Activated CD8-positive, alpha-beta T cell treated with anti-CD3 and anti-CD28 coated beads, Interleukin-2, amount 10 ng/mL, durations not matched to agents 7 days and 5 days (primary cell): ENCODE data around the gene STX4. TPM values are rescaled to one million over a fixed set of nuclear protein-coding genes. Genes with fewer than 3 reads are reported as not detected.
A peak's percentile ranks its signal among the peaks of the same experiment; 100 is the strongest.

Source experiments
- ATAC-seq: fragments of 150-1000 bp; cut with Tn5 transposase; one replicate; pipeline ENCODE4 v1.10.0; 2021; ENCODE audit warnings: moderate library complexity
- CTCF ChIA-PET: fragments of 350-600 bp; sonication (Branson Sonifier 250); formaldehyde crosslinking; loops from one replicate; lab custom pipeline; 2021; ENCODE audit warnings: antibody characterized with exemption; lab: Charles Lee
- POLR2A ChIA-PET: fragments of 350-600 bp; sonication (Branson Sonifier 250); formaldehyde crosslinking; loops from one replicate; lab custom pipeline; 2021; ENCODE audit warnings: antibody characterized with exemption; lab: Charles Lee
- DNase-seq: peaks from one replicate; pipeline ENCODE4 v3.0.0-alpha.2; 2020
- H3K27ac Mint-ChIP-seq: one replicate; pipeline ENCODE4 v1.8.0; 2021; ENCODE audit warnings: mild to moderate bottlenecking, mixed read lengths
- H3K27me3 Mint-ChIP-seq: one replicate; pipeline ENCODE4 v1.8.0; 2021; ENCODE audit warnings: low read depth, mixed read lengths
- H3K36me3 Mint-ChIP-seq: one replicate; pipeline ENCODE4 v1.8.0; 2021; ENCODE audit warnings: low read depth, mixed read lengths
- H3K4me1 Mint-ChIP-seq: one replicate; pipeline ENCODE4 v1.8.0; 2021; ENCODE audit warnings: low read depth, mixed read lengths
- H3K4me3 Mint-ChIP-seq: one replicate; pipeline ENCODE4 v1.8.0; 2021; ENCODE audit warnings: mild to moderate bottlenecking, mixed read lengths
- H3K9me3 Mint-ChIP-seq: one replicate; pipeline ENCODE4 v1.8.0; 2022; ENCODE audit warnings: mixed read lengths; ENCODE audit not compliant: insufficient read depth
- total RNA-seq, 2 experiments: library from RNA; stranded (reverse); gene quantifications; one replicate each; pipeline ENCODE4 v1.2.3, GENCODE V29; 2021

STX4 gene
- total RNA-seq, 2 experiments from 2014 or later: 46.4 to 53.5 TPM

DNA sequence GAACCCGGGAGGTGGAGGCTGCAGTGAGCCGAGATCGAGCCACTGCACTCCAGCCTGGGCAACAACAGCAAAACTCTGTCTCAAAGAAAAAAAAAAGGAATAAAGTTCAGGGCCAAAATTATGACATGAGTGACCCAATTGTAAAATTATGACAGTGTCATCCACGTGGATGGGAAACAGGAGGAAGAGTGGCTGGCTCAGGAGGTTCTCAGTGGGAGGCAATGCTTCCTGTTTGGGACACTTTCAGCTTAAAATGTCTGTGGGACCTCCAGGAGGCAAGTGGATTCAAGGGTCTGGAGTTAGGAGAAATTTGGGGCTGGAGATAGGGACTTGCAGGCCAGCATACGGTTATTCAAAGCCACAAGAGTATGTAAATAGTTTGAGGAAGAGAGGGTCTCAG is 8.0 kb upstream of the STX4 start:
- DNase-seq (no peak), ATAC-seq (no peak)
- Mint-ChIP-seq H3K4me3 (no peak overlapping the region), H3K4me1 (peaks cover 13% of the 10 kb centered on the region), H3K27me3 (no peaks in the 10 kb centered on the region), H3K36me3 (no peaks in the 10 kb centered on the region), H3K9me3 (no peaks in the 10 kb centered on the region), H3K27ac (no peak overlapping the region)
- ChIA-PET CTCF (no interaction called here), POLR2A (interaction anchor here (1.2 kb wide), 1 partner anchor 48 kb away, joined by 4 read pairs; the partner anchor contains the start of genes ZNF646 and ZNF668)

DNA sequence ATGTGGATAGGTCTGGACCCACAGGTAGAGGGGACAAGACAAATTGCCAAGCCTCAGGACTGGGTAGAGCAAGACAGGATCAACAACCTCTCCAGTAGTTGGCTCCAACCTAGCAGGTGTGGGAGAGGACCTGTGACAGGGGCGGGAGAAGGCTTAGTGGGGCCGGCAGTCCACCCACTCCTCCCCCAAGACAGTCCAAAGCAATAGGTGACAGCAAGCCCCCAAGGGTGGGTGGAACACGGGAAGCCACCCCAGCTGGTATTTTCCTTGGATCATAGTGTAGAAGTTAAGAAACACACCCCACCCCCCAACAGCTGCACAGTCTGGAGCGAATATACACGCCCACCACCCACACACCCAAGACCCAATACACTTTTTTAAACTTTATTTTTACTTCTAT is 4.1 kb upstream of the STX4 start:
- H3K27ac Mint-ChIP-seq: no peak overlapping the region
- no peaks in the 10 kb centered on the region for H3K27me3 Mint-ChIP-seq
- ChIA-PET CTCF (no interaction called here), POLR2A (no interaction called here)
- ATAC-seq (no peak), DNase-seq (no peak)
- H3K9me3 Mint-ChIP-seq: no peaks in the 10 kb centered on the region
- no peak overlapping the region for H3K4me3 Mint-ChIP-seq
- peaks cover 4% of the 10 kb centered on the region for H3K36me3 Mint-ChIP-seq
- H3K4me1 Mint-ChIP-seq: peaks cover 17% of the 10 kb centered on the region

DNA sequence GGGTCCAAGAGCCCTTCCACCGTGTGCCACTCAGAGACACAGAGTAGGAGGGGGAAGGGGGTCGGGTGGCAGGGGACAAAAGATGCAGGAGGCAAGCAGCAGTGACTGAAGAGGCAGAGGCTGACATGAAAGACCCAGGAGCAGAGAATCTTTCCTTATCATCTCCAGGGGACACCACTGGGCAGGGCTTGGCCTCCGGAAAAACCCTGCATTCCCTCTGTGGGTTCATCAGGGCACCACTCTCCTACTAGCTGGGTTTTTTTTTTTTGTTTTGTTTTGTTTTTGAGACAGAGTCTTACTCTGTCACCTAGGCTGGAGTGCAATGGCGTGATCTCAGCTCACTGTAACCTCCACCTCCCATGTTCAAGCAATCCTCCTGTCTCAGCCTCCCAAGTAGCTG is 2.1 kb upstream of the STX4 start:
- POLR2A ChIA-PET: no interaction called here
- CTCF ChIA-PET: interaction anchor here (1.0 kb wide), 1 partner anchor 43 kb away, joined by 3 read pairs; the partner anchor contains the start of genes ZNF646 and ZNF668

DNA sequence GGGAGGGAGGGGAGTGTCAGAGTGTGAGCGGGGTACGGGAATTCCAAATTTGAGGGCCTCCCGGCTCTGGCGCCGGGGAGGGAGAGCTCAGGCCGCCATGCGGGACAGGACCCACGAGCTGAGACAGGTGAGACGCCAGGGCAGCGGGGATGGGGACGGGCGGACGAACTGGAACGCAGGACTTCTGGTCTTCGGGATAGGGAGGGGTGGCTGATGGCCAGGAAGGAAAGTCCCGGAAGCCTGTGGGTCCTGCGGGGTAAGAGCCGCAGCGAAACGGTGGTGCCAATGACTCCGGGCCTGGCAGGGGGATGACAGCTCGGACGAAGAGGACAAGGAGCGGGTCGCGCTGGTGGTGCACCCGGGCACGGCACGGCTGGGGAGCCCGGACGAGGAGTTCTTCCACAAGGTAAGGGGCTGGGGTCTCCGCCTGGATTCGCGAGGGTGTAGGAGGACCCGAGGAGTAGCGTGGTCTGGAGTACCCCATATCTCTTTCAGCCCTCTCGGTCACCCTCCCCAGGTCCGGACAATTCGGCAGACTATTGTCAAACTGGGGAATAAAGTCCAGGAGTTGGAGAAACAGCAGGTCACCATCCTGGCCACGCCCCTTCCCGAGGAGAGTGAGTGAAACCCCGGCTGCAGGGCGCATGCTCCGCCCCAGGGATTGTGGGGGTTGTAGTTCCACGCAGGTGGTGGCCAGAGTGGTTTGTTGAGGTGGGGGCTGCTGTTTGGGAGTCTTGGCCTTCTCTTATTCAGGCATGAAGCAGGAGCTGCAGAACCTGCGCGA is 543 bp downstream of the STX4 start:
- no peaks in the 10 kb centered on the region for H3K27me3 Mint-ChIP-seq
- peaks cover 21% of the 10 kb centered on the region for H3K36me3 Mint-ChIP-seq
- H3K4me1 Mint-ChIP-seq: peaks cover 26% of the 10 kb centered on the region
- peak; percentile 93 for DNase-seq
- ChIA-PET POLR2A (interaction anchor here (1.1 to 1.7 kb wide), 3 partner anchors 40 to 84 kb away, joined by 3 to 6 read pairs (median 3); partner anchors contain the start of genes ZNF646 and ZNF668), CTCF (no interaction called here)
- peak overlapping the region; percentile 96 for H3K4me3 Mint-ChIP-seq
- no peaks in the 10 kb centered on the region for H3K9me3 Mint-ChIP-seq
- peak; percentile 53 for ATAC-seq
- peak overlapping the region; percentile 94 for H3K27ac Mint-ChIP-seq

More for the DNA sequence above, 2.1 kb upstream of the STX4 start:
- no peaks in the 10 kb centered on the region for H3K27me3 Mint-ChIP-seq
- H3K27ac Mint-ChIP-seq: no peak overlapping the region
- no peaks in the 10 kb centered on the region for H3K9me3 Mint-ChIP-seq
- ATAC-seq (no peak), DNase-seq (no peak)
- no peak overlapping the region for H3K4me3 Mint-ChIP-seq
- peaks cover 16% of the 10 kb centered on the region for H3K36me3 Mint-ChIP-seq
- H3K4me1 Mint-ChIP-seq: peaks cover 24% of the 10 kb centered on the region

DNA sequence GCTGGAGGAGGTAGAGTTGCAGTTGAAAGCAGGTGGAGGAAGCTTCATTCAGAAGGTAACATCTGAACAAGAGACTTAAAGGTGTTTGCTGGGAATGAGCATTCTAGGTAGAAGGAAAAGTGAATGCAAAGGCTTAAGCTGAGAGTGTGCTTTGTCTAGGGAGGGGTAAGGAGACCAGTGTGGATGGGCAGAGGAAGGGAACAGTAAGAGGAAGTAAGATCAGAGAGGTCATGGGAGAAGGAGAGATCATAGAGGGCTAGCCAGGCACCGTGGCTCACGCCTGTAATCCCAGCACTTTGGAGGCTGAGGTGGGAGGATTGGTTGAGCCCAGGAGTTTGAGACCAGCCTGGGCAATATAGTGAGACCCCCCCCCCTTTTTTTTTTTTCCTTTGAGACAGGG is 3.3 kb downstream of the STX4 start:
- DNase-seq: no peak
- POLR2A ChIA-PET: no interaction called here
- Mint-ChIP-seq H3K4me3 (no peak overlapping the region), H3K27me3 (no peaks in the 10 kb centered on the region), H3K9me3 (no peaks in the 10 kb centered on the region), H3K27ac (peak overlapping the region; percentile 17), H3K4me1 (peaks cover 25% of the 10 kb centered on the region), H3K36me3 (peaks cover 31% of the 10 kb centered on the region)
- ATAC-seq: no peak
- CTCF ChIA-PET: no interaction called here

DNA sequence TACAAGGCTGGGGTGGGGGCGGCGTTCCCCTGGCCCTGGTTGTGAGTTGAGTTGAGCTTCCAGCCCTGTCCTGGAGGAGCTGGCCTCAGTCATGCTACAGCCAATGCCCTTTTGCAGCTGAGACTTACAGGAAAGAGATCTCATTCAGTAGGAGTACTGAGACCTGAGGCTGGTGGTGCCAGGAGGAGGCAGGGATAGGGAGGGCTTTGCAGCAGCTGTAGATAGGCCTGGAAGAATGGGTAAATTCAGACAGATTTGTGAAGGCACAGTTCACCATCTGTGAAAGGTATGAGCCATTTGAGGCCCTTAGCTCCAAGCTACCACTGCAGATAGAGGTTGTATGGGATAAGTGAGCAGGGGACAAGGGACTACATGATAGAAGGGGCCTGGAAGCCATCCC is 5.6 kb downstream of the STX4 start:
- DNase-seq (no peak), ATAC-seq (no peak)
- no peaks in the 10 kb centered on the region for H3K27me3 Mint-ChIP-seq
- no peaks in the 10 kb centered on the region for H3K9me3 Mint-ChIP-seq
- ChIA-PET CTCF (no interaction called here), POLR2A (no interaction called here)
- H3K4me3 Mint-ChIP-seq: no peak overlapping the region
- peaks cover 36% of the 10 kb centered on the region for H3K36me3 Mint-ChIP-seq
- H3K4me1 Mint-ChIP-seq: peaks cover 11% of the 10 kb centered on the region
- no peak overlapping the region for H3K27ac Mint-ChIP-seq

DNA sequence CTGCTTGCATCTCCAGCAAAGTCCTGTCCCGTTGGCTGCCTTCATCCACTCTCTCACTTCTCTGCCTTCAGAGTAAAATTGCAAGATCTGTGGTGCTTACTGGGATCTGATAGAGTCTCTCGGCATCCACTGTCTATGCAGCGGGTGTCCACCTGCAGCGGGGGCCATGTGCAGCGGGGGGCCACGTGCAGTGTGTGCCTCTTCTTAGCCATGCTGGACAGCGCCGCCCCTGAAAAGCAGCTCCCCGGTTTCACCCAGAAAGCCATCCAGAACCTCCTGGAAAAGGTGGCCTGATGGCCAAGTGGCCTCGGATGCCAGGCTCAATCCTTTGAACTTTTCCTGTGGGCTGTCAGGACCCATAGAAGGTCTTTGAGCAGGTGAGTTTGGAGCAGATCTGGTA is 9.5 kb downstream of the STX4 start:
- peaks cover 18% of the 10 kb centered on the region for H3K36me3 Mint-ChIP-seq
- H3K4me1 Mint-ChIP-seq: no peaks in the 10 kb centered on the region
- H3K27ac Mint-ChIP-seq: no peak overlapping the region
- POLR2A ChIA-PET: no interaction called here
- H3K27me3 Mint-ChIP-seq: no peaks in the 10 kb centered on the region
- CTCF ChIA-PET: interaction anchor here (0.7 kb wide), 1 partner anchor 25 kb away, joined by 3 read pairs; no protein-coding TSS in a partner anchor
- no peak for ATAC-seq
- no peak overlapping the region for H3K4me3 Mint-ChIP-seq
- no peaks in the 10 kb centered on the region for H3K9me3 Mint-ChIP-seq
- DNase-seq: no peak

DNA sequence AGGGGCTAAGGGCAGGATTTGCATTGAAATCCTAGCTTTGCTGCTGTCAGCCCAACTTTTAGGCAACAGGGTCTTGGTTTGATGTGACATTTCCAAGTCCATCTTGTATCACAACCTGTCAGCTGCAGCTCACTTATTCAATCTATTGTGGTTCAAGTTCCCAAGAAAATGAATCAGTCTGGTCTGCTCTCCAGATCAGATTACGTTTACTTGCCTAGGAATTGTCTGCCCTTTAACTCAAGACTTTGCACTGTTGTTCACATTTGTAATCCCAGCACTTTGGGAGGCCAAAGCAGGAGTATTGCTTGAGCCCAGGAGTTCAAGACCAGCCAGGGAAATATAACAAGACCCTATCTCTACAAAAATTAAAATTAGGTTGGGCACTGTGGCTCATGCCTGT is 10.0 kb downstream of the STX4 start:
- Mint-ChIP-seq H3K4me1 (no peaks in the 10 kb centered on the region), H3K27ac (no peak overlapping the region), H3K4me3 (no peak overlapping the region), H3K27me3 (no peaks in the 10 kb centered on the region), H3K9me3 (no peaks in the 10 kb centered on the region), H3K36me3 (peaks cover 18% of the 10 kb centered on the region)
- ChIA-PET CTCF (no interaction called here), POLR2A (no interaction called here)
- DNase-seq (no peak), ATAC-seq (no peak)

DNA sequence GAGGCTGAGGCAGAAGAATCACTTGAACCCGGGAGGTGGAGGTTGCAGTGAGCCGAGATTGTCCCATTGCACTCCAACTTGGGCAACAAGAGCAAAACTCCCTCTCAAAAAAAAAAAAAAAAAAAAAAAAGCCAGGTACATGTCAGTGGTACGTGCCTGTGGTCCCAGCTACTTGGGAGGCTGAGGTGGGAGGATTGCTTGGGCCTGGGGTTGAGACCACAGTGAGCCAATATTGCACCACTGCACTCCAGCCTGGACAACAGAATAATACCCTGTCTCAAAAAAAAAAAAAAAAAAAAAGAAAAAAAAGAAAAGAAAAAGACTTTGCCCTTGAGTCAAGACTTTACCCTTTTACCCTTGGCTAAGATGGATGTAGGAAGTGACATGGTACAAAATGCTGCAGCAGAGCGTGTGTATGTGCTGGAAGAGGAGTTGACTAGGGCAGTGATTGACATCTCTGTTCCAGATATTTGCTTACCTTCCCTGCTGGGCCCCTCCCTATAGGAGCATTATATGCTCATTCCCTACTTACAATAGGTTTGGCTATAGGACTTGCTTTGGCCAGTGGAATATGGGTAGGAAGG is 10.6 kb downstream of the STX4 start:
- Mint-ChIP-seq H3K4me3 (no peak overlapping the region), H3K36me3 (peaks cover 17% of the 10 kb centered on the region), H3K27ac (no peak overlapping the region), H3K27me3 (no peaks in the 10 kb centered on the region), H3K9me3 (no peaks in the 10 kb centered on the region), H3K4me1 (no peaks in the 10 kb centered on the region)
- no peak for DNase-seq
- ATAC-seq: no peak
- POLR2A ChIA-PET: interaction anchor here (1.1 kb wide), 1 partner anchor 11 kb away, joined by 3 read pairs; no protein-coding TSS in a partner anchor
- CTCF ChIA-PET: no interaction called here

DNA sequence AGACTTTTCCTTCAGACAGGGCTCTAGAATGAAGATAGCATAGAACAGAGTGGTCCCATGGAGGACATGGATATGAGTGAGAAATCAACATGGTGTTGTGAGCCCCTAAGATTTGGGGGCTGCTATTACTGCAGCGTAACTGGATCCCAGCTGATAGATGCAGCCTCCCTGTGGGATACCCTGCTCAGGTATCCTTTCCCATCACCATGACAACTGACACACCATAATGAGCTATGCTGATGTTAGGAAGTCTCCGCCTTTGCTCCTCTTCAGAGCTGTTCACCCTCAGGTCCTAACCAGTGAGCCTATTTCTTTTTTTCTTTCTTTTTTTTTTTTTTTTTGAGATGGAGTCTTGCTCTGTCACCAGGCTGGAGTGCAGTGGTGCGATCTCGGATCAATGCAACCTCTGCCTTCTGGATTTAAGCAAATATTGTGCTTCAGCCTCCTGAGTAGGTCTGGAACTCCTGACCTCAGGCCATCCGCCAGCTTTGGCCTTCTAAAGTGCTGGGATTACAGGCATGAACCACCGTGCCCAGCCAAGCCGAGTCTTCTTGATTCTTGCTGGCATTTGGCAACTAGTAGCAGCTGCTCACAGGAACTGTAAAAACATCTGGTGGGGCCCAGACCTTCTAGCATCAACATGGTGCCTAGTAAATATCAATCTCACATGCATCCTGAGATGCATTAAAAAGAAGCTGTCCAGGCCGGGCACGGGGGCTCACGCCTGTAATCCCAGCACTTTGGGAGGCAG is 17.1 kb downstream of the STX4 start:
- ChIA-PET CTCF (interaction anchor here (0.9 to 1.0 kb wide), 2 partner anchors 9 to 66 kb away, joined by 3 read pairs; no protein-coding TSS in a partner anchor), POLR2A (interaction anchor here (0.7 to 0.9 kb wide), 2 partner anchors 22 to 92 kb away, joined by 3 to 6 read pairs; no protein-coding TSS in a partner anchor)
- ATAC-seq (no peak), DNase-seq (no peak)
- H3K27ac Mint-ChIP-seq: no peak overlapping the region
- no peaks in the 10 kb centered on the region for H3K27me3 Mint-ChIP-seq
- no peak overlapping the region for H3K4me3 Mint-ChIP-seq
- peaks cover 12% of the 10 kb centered on the region for H3K4me1 Mint-ChIP-seq
- peaks cover 2% of the 10 kb centered on the region for H3K36me3 Mint-ChIP-seq
- H3K9me3 Mint-ChIP-seq: no peaks in the 10 kb centered on the region

DNA sequence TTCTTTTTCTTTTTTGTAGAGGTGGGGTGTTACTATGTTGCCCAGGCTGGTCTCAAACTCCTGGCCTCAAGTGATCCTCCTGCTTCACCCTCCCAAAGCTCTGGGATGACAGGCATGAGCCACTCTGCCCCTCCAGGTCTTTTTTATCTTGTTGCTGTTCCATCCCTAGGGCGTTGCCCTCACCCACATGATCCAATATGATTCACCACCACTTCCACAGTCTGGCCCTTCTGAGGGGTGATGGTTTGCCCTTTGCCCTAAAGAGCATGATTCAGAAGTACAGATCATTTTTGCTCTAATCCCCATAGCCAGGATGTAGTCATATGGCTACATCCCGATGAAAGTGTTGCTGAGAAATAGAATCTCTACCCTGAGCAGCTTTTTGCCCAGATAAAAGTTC is 18.8 kb downstream of the STX4 start:
- peaks cover 12% of the 10 kb centered on the region for H3K4me1 Mint-ChIP-seq
- CTCF ChIA-PET: no interaction called here
- no peaks in the 10 kb centered on the region for H3K9me3 Mint-ChIP-seq
- ATAC-seq (no peak), DNase-seq (no peak)
- H3K4me3 Mint-ChIP-seq: no peak overlapping the region
- H3K27ac Mint-ChIP-seq: no peak overlapping the region
- H3K36me3 Mint-ChIP-seq: peaks cover 7% of the 10 kb centered on the region
- POLR2A ChIA-PET: interaction anchor here (0.6 kb wide), 1 partner anchor 91 kb away, joined by 3 read pairs; no protein-coding TSS in a partner anchor
- no peaks in the 10 kb centered on the region for H3K27me3 Mint-ChIP-seq
